HG03135 (cell line): ENCODE data around the gene NDUFA11.
A peak's percentile ranks its signal among the peaks of the same experiment; 100 is the strongest.

Experiments used
- ATAC-seq: cut with Tn5 transposase; IDR thresholded peaks from one replicate; pipeline ENCODE4 v1.9.1; 2021; ENCODE audit warnings: mild to moderate bottlenecking, moderate library complexity; ENCODE audit not compliant: unreplicated experiment

Gene NDUFA11

GRCh38 chr19:5932609-5933262, 29.1 kb upstream of the NDUFA11 start:
- no peak for ATAC-seq

- no peak for ATAC-seq
Observed at GRCh38 chr19:5932146-5932545, 28.6 kb upstream of the NDUFA11 start.

DNA sequence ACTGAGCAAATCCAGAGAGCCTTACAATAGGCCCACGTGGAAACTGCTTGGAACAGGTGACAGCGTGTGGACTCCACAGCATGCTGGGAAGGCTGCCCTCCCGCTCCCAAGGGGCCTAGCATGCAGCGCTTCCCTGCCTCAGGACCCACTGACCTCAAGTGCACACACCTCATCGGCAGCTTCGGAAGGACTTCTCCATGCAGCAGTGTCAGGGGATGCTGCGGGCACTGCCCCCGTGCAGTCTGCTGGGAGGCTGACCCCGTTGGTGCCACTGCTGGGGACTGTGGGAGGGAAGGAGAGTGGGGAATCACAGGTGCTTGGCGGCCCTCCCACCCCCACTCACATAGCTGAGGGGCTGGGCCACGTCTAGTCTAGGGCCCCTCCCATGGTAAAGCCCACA, 27.7 kb upstream of the NDUFA11 start:
- no peak for ATAC-seq

- no peak for ATAC-seq
Observed at GRCh38 chr19:5929625-5930024, 26.0 kb upstream of the NDUFA11 start.

GRCh38 chr19:5929179-5929578, 25.6 kb upstream of the NDUFA11 start:
- ATAC-seq: no peak

- ATAC-seq: peak; percentile 65
Observed at GRCh38 chr19:5927441-5927821, 23.8 kb upstream of the NDUFA11 start.

DNA sequence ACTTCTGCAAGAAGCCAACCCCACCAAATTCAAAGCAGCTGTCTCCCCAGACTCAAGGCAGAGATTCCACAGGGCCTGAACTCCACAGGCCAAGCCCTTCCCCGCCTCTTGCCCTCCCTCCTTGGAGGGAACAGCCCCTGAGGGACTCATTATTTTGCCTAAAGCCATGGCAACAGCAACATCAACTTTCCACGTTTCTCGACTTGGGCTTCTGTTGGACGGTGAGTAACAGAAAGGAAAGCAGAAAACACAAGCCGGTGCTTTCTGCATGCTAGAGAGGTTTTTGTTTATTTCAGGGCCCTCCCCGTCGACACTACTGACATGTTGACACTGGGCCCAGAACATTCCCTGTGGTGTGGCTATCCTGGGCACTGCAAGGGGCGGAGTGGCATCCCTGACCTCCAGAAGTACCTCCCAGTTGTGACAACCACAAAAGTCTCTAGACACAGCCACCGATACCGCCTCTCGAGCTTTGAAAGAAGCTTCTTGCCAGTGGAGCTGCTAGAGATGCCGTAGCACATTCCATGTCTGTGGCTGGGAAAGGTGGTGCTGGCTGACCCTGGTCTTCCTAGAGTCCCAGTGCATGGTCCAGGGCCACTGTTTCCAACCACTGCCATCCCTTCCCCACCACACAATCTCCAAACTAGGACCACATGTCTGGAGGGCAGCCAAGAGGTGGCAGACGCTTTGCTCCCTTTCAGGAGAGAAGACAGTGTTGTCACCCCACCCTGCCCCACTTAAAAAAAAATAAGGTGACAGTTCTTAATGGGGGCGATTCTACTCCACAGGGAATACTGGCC, 23.3 kb upstream of the NDUFA11 start:
- ATAC-seq: no peak

- ATAC-seq: no peak
Observed at GRCh38 chr19:5925830-5926427, 22.3 kb upstream of the NDUFA11 start.

DNA sequence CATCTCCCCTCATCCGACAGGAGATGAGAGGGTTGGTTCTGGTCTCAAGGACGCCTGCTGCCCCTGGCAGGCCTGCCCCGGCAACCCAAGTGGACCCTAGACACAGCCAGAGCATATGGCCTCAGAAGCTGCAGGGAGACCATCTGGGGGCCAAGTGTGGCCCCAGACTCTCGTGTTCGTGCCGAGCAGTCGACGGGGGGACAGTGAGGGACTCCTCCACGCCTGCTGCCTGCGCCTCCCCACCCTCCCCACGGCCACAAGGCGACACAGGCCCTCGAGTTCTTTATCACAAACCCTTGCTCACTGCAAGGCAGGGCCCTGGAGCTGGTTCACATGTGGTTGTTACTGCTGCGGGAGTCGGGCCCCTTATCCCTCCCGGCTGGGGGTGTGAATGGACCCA, 19.8 kb upstream of the NDUFA11 start:
- ATAC-seq: no peak

DNA sequence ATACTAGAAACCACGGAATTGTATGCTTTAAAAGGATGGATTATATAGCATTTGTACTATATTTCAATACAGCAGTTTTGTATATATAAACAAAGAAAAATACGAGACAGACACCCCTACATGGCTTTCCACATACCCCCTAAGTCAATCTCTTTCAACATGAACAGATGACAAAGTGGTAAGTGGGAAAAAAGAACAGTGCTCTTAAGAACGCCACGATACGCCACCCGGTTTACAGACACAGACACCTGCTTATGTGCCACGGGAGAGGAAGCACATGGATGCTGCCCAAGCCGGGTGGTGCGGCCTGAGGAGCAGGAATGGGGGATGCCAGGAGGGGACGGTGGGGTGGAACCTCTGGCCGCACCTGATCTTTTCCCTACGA, 18.6 kb upstream of the NDUFA11 start:
- ATAC-seq: no peak

DNA sequence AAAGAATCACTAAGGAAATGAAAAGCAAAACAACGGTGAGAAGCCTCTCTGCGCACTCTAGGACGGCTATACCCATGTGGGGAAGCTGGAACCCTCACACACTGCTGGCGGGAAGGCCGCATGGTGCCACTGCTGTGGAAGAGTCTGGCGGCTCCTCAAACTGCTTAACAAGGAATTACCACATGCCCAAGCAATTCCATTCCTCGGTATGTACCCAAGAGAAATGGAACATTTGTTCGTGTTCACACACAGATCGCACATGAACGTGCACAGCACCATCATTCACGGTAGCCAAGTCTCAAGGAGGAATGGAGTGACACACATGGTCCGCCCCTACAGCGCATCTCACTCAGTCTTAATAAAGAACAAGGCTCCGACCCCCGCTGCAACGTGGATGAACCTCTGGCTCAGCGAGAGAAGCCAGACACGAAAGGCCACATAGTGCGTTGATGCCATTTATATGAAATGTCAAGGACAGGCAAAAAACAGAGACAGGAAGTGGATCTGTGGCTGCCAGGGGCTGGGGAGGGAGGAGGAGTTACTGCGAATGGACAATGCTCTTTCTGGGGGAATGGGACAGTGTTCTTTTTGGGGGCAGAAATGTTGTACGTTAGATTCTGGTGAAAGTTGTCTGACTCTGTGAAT, 18.0 kb upstream of the NDUFA11 start:
- no peak for ATAC-seq

DNA sequence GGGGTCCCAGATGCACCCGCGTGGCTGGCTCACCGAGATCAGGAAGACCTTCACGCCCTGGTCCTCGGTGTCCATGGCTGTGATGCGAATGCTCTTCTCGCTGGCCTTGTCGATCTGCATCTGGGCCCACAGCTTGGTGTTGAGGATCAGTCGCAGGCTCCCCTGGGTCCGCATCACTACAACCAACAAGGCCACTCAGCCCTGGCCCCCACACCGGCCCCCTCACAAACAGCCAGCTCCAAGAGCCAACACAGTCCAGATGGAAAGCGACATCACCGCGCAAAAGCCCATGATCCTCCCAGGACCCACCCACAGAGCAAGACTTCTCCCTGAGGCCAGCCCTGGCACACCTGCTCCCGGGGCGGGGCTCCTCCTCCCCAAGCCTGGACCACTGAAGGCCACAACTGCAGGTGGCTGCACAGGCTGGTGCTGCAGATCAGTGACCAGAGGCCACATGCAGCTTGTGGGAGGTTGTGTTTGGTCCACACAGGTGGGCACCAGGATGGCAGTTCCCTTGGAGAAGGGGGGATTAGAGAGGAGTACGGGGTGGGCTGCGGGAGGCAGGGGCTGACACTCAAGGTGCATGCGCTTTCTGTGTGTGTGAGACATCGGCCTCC, 15.0 kb upstream of the NDUFA11 start:
- no peak for ATAC-seq

DNA sequence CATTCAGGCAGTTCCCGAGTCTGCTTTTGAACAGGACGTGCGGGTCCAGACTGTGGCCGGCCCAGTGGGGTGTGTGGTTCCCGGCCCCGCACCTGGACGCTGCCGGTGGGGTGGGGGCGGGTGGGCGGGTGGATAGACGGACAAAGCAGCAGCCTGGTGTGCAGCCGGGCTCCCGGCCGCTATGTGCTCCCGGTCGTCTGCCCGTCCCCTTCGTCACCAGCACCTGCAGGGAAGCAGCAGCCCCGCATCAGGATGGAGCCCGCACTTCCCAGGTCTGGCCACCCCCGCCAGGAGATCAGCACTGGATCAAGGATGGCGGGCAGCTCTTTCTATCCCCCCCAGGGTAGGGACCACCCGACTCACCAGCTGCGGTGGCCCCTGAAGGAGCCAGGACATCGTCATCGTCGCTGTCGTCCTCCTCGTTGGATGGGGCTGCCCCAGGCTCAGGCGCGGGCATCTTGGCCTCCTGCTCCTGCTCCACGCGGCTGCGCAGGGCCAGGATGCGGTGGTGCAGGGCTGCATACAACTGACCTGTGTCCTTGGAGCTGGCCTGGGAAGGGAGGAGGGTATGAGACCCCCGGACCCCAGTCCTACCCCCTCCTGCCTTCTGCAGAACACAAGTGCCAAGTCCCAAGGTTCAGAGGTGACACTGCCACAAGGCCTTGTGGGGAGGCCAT, 14.0 kb upstream of the NDUFA11 start:
- no peak for ATAC-seq

- no peak for ATAC-seq
Observed at GRCh38 chr19:5916181-5916708, 12.7 kb upstream of the NDUFA11 start.

- ATAC-seq: no peak
Observed at GRCh38 chr19:5915782-5916165, 12.2 kb upstream of the NDUFA11 start.

DNA sequence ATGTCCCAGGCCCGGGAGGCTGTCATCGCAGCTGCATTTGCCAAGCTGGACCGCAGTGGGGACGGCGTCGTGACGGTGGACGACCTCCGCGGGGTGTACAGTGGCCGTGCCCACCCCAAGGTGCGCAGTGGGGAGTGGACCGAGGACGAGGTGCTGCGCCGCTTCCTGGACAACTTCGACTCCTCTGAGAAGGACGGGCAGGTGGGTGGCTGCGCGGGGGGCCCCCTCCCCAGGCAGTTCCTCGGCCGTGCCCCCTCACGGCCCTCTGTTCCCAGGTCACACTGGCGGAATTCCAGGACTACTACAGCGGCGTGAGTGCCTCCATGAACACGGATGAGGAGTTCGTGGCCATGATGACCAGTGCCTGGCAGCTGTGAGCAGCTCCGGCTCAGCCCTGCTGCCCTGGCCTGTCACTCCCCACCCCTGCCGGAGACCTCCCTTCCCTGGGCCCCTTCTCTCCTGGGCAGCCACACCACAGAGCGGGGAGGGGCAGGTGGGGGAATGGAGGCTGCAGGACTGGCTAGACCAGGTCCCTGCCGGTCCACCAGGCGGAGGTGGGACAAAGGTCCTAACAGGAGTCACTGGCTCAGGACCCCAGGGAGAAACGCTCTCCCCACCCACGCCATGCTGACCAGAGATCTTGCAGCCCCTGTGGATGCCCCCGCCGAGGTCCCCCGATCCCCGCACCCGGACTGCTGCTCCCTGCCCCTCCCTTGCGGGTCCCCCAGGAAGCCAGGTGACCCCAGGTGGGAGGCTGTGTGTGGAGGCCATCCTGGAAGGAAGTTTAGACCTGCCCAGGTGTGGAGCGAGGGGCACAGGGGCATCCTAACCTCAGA, 11.6 kb upstream of the NDUFA11 start:
- no peak for ATAC-seq

DNA sequence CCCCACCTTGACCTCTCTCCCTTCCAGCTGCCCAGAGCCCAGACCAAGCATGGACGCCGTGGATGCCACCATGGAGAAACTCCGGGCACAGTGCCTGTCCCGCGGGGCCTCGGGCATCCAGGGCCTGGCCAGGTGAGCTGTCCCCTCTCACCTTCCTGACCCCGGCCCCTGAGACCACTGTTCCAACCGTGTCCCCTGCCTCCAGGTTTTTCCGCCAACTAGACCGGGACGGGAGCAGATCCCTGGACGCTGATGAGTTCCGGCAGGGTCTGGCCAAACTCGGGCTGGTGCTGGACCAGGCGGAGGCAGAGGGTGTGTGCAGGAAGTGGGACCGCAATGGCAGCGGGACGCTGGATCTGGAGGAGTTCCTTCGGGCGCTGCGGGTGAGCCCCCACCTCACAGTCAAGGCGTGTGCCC, 10.8 kb upstream of the NDUFA11 start:
- no peak for ATAC-seq

DNA sequence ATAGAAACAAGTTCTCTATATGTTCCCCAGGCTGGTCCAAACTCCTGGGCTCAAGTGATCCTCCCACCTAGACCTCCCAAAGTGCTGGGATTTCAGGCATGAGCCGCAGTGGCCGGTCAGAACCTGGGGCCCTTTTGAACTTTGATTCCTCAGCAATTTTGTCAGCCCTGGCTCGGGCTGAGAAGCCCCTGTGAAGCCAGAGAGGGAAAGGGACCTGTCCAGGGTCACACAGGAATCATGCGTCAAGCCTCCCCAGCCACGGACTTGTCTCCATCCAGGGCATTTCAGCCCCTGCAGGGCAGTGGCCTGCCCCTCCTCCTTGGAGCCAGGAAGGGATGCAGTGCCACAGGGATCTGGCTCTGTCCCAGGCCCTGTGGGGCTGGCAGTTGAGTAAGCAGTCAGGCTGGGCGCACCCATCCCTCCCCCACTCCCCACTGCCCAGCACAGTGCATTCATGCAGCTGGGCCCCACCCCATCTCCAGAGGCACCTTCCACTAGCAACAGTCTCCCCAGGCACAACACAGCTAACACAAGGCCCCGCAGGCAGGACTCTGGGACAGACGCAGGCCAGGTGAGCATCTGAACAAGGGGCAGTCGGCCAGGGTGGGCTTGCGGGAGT, 10.3 kb upstream of the NDUFA11 start, which contains the start of gene CAPS:
Gene CAPS, plus strand, starts transcription at position 516 of the 619 bp plus-strand sequence. CDS start 153 bp downstream, outside the sequence.
- ATAC-seq: no peak

- no peak for ATAC-seq
Observed at GRCh38 chr19:5911366-5911765, 7.8 kb upstream of the NDUFA11 start.
